ENCODE measurements around the gene RAB7A. TPM values are rescaled to one million over a fixed set of nuclear protein-coding genes. Genes with fewer than 3 reads are reported as not detected.
A peak's percentile ranks its signal among the peaks of the same experiment; 100 is the strongest.

RAB7A gene
- total RNA-seq, 1 experiment from 2014 or later, result 172 TPM

DNA sequence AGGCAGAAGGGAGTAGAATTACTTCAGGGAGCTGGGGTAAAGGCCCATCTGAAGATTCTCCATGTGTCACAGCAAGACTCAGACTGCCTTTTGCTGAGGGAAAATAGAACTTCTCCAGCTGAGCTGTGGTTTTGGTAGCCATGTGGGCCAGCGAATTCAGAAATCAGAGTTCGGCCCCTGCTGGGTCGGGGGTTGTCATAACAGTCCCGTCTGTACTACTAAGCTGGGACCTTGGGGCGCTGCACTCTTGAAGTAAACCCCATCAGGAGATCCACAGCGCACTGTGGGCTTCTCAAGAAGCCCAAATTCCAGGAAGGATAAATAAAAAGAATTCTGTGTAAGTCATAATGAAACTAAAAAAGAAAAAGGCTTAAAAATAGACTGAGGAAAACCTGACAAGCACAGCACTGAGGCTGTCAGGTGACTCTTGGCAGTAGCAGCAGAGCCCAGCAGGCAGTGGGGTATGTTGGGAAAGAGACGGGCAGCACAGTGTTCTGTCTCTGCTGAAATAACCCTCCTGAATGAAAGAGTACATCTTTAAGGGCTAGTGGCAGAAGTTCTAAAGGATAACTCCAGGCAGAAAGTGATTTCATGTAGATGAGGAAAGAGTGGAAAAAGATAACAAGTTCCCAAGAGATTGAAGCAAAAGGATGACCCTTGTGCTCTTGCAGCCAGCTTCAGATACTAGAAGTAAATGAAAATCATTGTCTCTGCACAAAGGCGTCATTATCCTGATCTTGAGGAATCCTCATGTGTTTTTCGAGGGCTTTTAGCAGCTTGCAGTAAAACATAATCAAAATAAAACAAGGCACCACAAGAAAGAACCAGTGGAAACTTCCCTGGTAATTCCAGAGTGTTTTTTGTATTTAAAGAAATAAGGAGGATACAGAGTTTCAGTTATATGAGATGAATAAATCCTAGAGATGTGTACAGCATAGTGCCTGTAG lies 74.5 kb downstream of the RAB7A start:
- Mint-ChIP-seq H3K9me3 (ENCODE audit: unreplicated experiment) (no peaks in the 10 kb centered on the region), H3K36me3 (ENCODE audit: insufficient read depth, unreplicated experiment) (peaks cover 74% of the 10 kb centered on the region), H3K27me3 (ENCODE audit: insufficient read depth, unreplicated experiment) (no peaks in the 10 kb centered on the region), H3K4me3 (ENCODE audit: unreplicated experiment) (no peak overlapping the region), H3K27ac (ENCODE audit: low read depth, unreplicated experiment) (no peak overlapping the region), H3K4me1 (ENCODE audit: insufficient read depth, unreplicated experiment) (peaks cover 26% of the 10 kb centered on the region)
- CTCF ChIA-PET, result interaction anchor here (7.8 kb wide), 1 partner anchor 120 kb away, joined by 124 read pairs; no protein-coding TSS in a partner anchor
- no TSS peak for BruUV-seq (replicated peaks)
- DNase-seq (ENCODE audit: unreplicated experiment), result no peak
- TF ChIP-seq, protein P1, sequence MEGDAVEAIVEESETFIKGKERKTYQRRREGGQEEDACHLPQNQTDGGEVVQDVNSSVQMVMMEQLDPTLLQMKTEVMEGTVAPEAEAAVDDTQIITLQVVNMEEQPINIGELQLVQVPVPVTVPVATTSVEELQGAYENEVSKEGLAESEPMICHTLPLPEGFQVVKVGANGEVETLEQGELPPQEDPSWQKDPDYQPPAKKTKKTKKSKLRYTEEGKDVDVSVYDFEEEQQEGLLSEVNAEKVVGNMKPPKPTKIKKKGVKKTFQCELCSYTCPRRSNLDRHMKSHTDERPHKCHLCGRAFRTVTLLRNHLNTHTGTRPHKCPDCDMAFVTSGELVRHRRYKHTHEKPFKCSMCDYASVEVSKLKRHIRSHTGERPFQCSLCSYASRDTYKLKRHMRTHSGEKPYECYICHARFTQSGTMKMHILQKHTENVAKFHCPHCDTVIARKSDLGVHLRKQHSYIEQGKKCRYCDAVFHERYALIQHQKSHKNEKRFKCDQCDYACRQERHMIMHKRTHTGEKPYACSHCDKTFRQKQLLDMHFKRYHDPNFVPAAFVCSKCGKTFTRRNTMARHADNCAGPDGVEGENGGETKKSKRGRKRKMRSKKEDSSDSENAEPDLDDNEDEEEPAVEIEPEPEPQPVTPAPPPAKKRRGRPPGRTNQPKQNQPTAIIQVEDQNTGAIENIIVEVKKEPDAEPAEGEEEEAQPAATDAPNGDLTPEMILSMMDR (IDR thresholded peaks at IDR 0.05; ENCODE audit: unreplicated experiment), result no peak
- POLR2A ChIA-PET, result interaction anchor here (1.7 kb wide), 1 partner anchor 74 kb away, joined by 4 read pairs; no protein-coding TSS in a partner anchor
- intact Hi-C loops (cut with micrococcal nuclease), result no loop called here

DNA sequence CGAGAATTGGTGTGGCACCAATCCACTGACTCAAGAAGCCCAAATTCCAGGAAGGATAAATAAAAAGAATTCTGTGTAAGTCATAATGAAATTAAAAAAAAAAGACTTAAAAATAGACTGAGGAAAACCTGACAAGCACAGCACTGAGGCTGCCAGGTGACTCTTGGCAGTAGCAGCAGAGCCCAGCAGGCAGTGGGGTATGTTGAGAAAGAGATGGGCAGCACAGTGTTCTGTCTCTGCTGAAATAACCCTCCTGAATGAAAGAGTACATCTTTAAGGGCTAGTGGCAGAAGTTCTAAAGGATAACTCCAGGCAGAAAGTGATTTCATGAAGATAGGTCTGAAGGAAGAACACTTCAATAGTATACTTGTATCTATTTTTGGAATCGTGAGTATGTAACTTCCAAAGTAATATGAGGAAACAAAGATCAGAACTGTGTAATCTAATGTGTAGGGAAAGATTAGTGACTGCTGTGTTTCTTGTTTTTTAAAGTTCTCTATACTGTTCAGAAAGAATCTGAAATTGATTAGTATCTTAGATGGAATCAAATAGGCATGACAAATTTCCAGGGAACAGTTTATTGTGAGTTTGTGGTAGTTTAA lies 75.9 kb downstream of the RAB7A start:
- CTCF ChIA-PET, result no interaction called here
- POLR2A ChIA-PET, result interaction anchor here (1.6 kb wide), 1 partner anchor 68 kb away, joined by 3 read pairs; no protein-coding TSS in a partner anchor

DNA sequence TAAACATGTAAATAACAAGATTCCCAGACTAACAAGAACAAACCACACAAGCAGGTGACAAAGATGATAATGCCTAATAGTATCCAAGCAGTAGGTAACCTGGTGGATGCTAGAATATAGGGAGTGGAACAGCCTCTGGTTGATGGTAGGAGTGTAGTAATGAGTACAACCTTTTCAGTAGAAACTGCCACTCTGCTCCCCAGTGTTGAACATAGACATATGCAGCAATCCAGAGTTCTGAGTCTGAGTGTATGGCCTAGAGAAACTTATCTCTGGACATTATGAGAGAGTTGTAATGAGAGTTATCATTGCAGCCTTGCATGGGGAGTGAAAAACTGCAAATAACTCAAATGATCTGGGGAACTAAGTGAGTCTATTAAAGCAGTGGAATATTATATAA lies 77.3 kb downstream of the RAB7A start:
- no peak for DNase-seq (ENCODE audit: unreplicated experiment)
- H3K4me3 Mint-ChIP-seq (ENCODE audit: unreplicated experiment), result no peak overlapping the region
- peaks cover 31% of the 10 kb centered on the region for H3K4me1 Mint-ChIP-seq (ENCODE audit: insufficient read depth, unreplicated experiment)
- no peaks in the 10 kb centered on the region for H3K9me3 Mint-ChIP-seq (ENCODE audit: unreplicated experiment)
- no peak overlapping the region for H3K27ac Mint-ChIP-seq (ENCODE audit: low read depth, unreplicated experiment)
- H3K36me3 Mint-ChIP-seq (ENCODE audit: insufficient read depth, unreplicated experiment), result peaks cover 74% of the 10 kb centered on the region
- intact Hi-C loops (cut with micrococcal nuclease), result no loop called here
- TF ChIP-seq, protein P1 (IDR thresholded peaks at IDR 0.05; ENCODE audit: unreplicated experiment), result no peak
- CTCF ChIA-PET, result interaction anchor here (2.3 to 2.4 kb wide), 2 partner anchors 7 to 122 kb away, joined by 12 to 13 read pairs; no protein-coding TSS in a partner anchor
- BruUV-seq (replicated peaks), result no TSS peak
- POLR2A ChIA-PET, result interaction anchor here (0.6 to 1.6 kb wide), 3 partner anchors 68 to 75 kb away, joined by 3 to 4 read pairs (median 3); no protein-coding TSS in a partner anchor
- H3K27me3 Mint-ChIP-seq (ENCODE audit: insufficient read depth, unreplicated experiment), result no peaks in the 10 kb centered on the region

More for the DNA sequence above, 75.9 kb downstream of the RAB7A start:
- Mint-ChIP-seq H3K4me1 (ENCODE audit: insufficient read depth, unreplicated experiment) (peaks cover 31% of the 10 kb centered on the region), H3K4me3 (ENCODE audit: unreplicated experiment) (no peak overlapping the region), H3K27me3 (ENCODE audit: insufficient read depth, unreplicated experiment) (no peaks in the 10 kb centered on the region), H3K27ac (ENCODE audit: low read depth, unreplicated experiment) (peak overlapping the region; percentile 34), H3K9me3 (ENCODE audit: unreplicated experiment) (no peaks in the 10 kb centered on the region), H3K36me3 (ENCODE audit: insufficient read depth, unreplicated experiment) (peaks cover 74% of the 10 kb centered on the region)
- no peak for DNase-seq (ENCODE audit: unreplicated experiment)
- TF ChIP-seq, protein P1 (IDR thresholded peaks at IDR 0.05; ENCODE audit: unreplicated experiment), result no peak
- intact Hi-C loops (cut with micrococcal nuclease), result no loop called here
- BruUV-seq (replicated peaks), result no TSS peak
